ENCODE measurements around the gene ARL4C.
"Not testable (repeated sequence)": the region's sequence is repeated elsewhere in the genome, so short reads cannot be mapped to it uniquely, and the experiment has no call there.

ARL4C gene

GRCh38 chr2:234476766-234477165 lies 20.1 kb downstream of the ARL4C start:
- no peak for DNase-seq (ENCODE audit: low read depth in 2 of 3, low spot score in 2 of 3)

- DNase-seq (ENCODE audit: low read depth in 2 of 3, low spot score in 2 of 3), result no peak
Observed at GRCh38 chr2:234474654-234475053, 22.2 kb downstream of the ARL4C start.

GRCh38 chr2:234472155-234472554 lies 24.7 kb downstream of the ARL4C start:
- no peak for DNase-seq (ENCODE audit: low read depth in 2 of 3, low spot score in 2 of 3)

- no peak for DNase-seq (ENCODE audit: low read depth in 2 of 3, low spot score in 2 of 3)
Observed at GRCh38 chr2:234469972-234470371, 26.9 kb downstream of the ARL4C start.

- DNase-seq (ENCODE audit: low read depth in 2 of 3, low spot score in 2 of 3), result no peak
Observed at GRCh38 chr2:234469251-234469845, 27.5 kb downstream of the ARL4C start.

DNA sequence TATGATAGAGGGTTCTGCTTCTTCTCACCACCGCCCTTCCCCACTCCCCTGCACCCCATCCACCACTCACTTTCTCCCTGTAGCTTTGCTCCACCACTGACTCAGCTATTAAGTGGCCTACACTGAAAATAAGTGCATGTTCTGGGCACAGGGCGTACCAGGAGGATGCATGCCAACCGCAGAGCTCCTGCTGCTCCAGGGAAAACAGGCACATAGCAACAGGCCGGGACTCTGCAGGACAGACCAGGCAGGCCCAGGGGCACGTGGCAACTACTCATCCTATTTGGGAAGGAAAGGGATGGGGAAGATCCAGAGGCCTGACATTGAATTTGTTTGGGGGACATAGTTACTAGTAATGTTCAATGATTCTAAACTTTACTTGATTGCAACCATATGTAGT lies 28.4 kb downstream of the ARL4C start:
- DNase-seq (ENCODE audit: low read depth in 2 of 3, low spot score in 2 of 3), result no peak

GRCh38 chr2:234467289-234467688 lies 29.6 kb downstream of the ARL4C start:
- no peak for DNase-seq (ENCODE audit: low read depth in 2 of 3, low spot score in 2 of 3)

- DNase-seq (ENCODE audit: low read depth in 2 of 3, low spot score in 2 of 3), result no peak
Observed at GRCh38 chr2:234464291-234464645, 32.6 kb downstream of the ARL4C start.

GRCh38 chr2:234463626-234464290 lies 33.1 kb downstream of the ARL4C start:
- DNase-seq (ENCODE audit: low read depth in 2 of 3, low spot score in 2 of 3), result peak in 1 of 3 experiments; percentile 39

GRCh38 chr2:234462218-234462992 lies 34.5 kb downstream of the ARL4C start:
- no peak for DNase-seq (ENCODE audit: low read depth in 2 of 3, low spot score in 2 of 3)

DNA sequence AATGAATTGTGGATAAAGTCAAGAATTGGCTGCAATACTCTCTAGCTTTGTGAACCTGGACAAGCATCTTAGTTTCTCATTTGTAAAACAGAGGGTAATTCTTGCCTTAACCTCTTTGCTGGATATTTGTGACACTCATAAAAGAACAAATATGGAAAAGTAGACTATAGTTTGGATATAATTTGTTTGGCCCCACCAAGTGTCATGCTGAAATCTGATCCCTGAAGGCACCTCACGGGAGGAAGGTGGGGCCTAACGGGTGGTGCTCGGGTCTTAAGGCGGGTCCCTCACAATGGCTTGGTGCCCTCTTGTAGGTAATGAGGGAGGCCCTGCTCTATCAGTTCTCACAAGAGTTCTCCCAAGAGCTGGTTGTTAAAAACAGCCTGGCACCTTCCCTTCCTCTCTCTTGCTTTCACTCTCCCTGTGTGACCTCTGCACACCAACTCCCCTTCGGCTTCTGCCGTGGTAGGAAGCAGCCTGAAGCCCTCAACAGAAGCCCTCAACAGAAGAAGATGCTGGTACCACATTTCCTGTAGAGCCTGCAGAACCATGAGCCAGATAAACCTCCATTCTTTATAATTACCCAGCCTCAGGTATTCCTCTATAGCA lies 37.4 kb downstream of the ARL4C start:
- DNase-seq (ENCODE audit: low read depth in 2 of 3, low spot score in 2 of 3), result no peak

DNA sequence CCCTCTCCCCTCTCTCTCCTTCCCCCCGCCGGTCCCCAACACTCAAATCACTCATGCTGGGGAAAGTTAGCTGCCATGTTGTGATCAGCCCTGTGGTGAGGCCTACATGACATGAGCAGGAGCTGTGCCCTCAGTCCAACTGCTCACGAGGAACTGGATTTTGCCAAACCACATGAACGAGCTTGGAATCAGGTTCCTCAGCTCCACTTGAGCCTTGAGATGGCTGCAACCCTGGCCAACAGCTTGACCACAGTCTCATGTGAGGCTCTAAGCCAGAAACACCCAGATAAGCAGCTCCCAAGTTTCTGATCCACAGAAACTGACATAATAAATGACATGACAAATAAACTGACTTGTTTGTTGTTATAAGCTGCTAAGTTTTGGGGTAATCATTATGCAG lies 38.4 kb downstream of the ARL4C start:
- no peak for DNase-seq (ENCODE audit: low read depth in 2 of 3, low spot score in 2 of 3)

DNA sequence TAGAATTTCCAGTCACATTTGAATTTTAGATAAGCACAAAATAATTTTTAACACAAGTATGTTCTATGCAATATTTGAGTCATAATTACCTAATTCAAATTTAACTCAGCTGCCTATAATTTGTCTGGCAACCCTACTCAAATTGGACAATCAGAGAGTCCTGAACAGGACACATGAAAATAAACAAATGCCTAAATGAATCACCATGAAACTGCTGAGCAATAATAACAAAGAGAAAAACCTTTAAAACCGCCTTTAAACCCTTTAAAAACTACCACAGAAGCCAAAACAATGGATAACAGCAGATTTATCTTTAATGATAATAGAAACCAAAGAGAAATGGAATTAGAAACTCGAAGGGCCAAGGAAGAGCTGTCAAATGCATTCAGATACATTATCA lies 39.5 kb downstream of the ARL4C start:
- no peak for DNase-seq (ENCODE audit: low read depth in 2 of 3, low spot score in 2 of 3)

- DNase-seq (ENCODE audit: low read depth in 2 of 3, low spot score in 2 of 3), result not testable (repeated sequence)
Observed at GRCh38 chr2:234455246-234455645, 41.6 kb downstream of the ARL4C start.

- DNase-seq (ENCODE audit: low read depth in 2 of 3, low spot score in 2 of 3), result no peak
Observed at GRCh38 chr2:234454433-234454832, 42.4 kb downstream of the ARL4C start.

DNA sequence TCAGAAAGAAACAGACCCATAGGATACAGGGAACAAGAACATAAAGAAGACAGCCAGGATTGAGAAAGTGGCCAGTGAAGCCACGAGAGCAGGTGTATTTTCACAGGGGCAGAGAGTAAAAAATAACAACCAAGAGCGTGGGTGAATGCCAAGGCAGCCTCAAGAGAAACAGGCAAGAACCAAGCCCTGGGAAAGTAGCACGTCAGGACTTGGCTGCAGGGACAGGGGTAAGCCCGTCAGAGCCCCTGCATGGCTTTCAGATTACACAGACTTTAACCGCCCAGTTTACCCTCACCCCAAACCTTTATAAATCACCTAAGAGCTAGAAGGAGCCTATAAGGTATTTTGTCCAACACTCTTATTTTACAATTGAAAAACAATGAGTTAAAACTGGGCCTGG lies 43.7 kb downstream of the ARL4C start:
- no peak for DNase-seq (ENCODE audit: low read depth in 2 of 3, low spot score in 2 of 3)

GRCh38 chr2:234451852-234452625 lies 44.8 kb downstream of the ARL4C start:
- no peak for DNase-seq (ENCODE audit: low read depth in 2 of 3, low spot score in 2 of 3)

DNA sequence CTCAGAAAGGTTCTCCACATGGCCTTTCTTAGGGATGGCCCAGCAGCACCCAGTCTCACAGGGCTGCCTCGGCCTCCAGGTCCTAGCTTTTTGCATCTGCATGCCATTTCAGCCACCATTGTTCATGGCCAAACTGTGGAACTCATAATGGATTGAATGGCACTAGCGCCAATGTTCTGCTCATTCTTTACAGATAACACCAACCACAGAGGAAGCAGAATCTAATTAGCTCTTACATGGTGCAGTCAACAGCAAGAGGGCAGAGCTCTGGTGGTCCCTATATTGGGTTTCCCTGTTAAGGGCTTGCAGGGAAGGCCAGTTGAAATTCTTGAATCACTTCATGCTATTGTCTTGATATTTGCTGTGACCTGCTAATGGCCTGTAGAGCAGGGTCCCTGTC lies 45.6 kb downstream of the ARL4C start:
- DNase-seq (ENCODE audit: low read depth in 2 of 3, low spot score in 2 of 3), result no peak

GRCh38 chr2:234450431-234451124 lies 46.3 kb downstream of the ARL4C start:
- no peak for DNase-seq (ENCODE audit: low read depth in 2 of 3, low spot score in 2 of 3)

DNA sequence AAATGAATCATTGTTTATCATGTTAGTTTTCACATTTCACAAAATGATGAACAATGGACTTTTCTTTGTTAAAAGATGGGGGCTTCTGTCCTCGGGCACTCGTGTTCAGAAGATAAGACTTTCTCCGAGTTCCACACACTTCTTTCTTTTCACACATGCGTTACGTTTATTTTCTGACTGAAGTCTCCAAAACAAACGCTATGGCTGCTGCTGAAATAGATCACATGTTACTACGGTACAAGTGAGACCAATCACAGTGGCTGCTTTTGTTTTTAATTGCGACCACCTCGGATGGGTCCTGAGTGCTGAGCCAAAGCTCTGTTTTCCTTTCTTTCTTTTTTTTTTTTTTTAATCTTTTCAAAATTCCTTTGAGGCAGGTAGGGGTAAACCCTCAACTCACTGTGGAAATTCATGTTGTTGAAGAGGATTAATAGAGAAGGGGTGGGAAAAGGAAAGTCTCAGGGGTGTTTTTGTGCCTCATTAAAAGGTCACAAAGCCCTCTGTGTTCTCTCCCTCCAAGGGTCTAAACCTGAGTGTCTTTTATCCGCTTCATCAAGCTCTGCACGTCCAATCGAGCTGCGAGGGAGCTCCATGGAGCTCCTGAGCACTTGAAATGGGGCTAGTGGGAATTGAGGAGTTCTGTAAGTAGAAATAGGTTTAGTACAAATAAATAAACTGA lies 48.2 kb downstream of the ARL4C start:
- no peak for DNase-seq (ENCODE audit: low read depth in 2 of 3, low spot score in 2 of 3)
